Left lung (tissue), 10 donors: ENCODE results near the gene MTIF3. TPM values are rescaled to one million over a fixed set of nuclear protein-coding genes. Genes with fewer than 3 reads are reported as not detected.

Experiments
- ATAC-seq: fragments of 200-7000 bp; cut with Tn5 transposase; one replicate; pipeline ENCODE4 v1.9.1; 2020; ENCODE audit warnings: moderate library complexity
- DNase-seq, 4 donors: peaks; one replicate each; pipeline ENCODE4 v3.0.0-alpha.2; 2013 to 2020
- H3K27ac ChIP-seq, 2 donors: fragments of 200-600 bp; sonication (generic) in 1 of 2; one replicate each; pipeline versions ENCODE4 v1.5.0 to v1.8.0; 2020 to 2021
- H3K27me3 ChIP-seq, 2 donors: fragments of 200-600 bp; sonication (generic) in 1 of 2; one replicate each; pipeline versions ENCODE4 v1.5.0 to v1.8.0; 2020 to 2021
- H3K36me3 ChIP-seq, 2 donors: fragments of 200-600 bp; sonication (generic) in 1 of 2; one replicate each; pipeline versions ENCODE4 v1.5.0 to v1.8.0; 2020 to 2021
- H3K4me1 ChIP-seq, 2 donors: fragments of 200-600 bp; one replicate each; pipeline ENCODE4 v1.8.0; 2021
- H3K4me3 ChIP-seq, 2 donors: fragments of 200-600 bp; sonication (generic) in 1 of 2; one replicate each; pipeline versions ENCODE4 v1.5.0 to v1.8.0; 2020 to 2021; ENCODE audit warnings: mild to moderate bottlenecking in 1 of 2
- H3K9me3 ChIP-seq, 2 donors: fragments of 200-600 bp; sonication (generic) in 1 of 2; one replicate each; pipeline versions ENCODE4 v1.5.0 to v1.8.0; 2020 to 2021
- intact Hi-C, 2 donors: fragments of 100-400 bp; cut with DNase I; formaldehyde crosslinking; loops; one replicate each; pipeline versions ENCODE4 v1.11.2 to v1.14.2; 2022
- polyA plus RNA-seq, 6 donors: library from polyadenylated mRNA; unstranded; fragments of 120-200 nt; gene quantifications; one replicate each; pipeline ENCODE4 v1.2.1, GENCODE V29; 2013; ENCODE audit not compliant: insufficient read length in 6 of 6
- total RNA-seq, 2 donors: library from RNA; stranded (reverse); fragmentation: NEBNext Ultra II Directional; extraction: Animal tissue kit (Norgen Biotek cat#: 25700); gene quantifications; one replicate each; pipeline ENCODE4 v1.2.1, GENCODE V29; 2021
- TF ChIP-seq, protein P1 (sequence below), 2 donors: fragments of 200-600 bp; sonication (generic) in 1 of 2; IDR thresholded peaks; one replicate each; pipeline versions ENCODE4 v1.5.0 to v1.8.0; 2021; ENCODE audit warnings: antibody characterized with exemption in 2 of 2
- donor health status: DM: no; HTN: yes; CAD: no.
- donor health status: DM: no; HTN: no; CAD: no.

The MTIF3 gene
- total and polyA plus RNA-seq, 8 donors = 43.4 to 70.0 (median 66.5) TPM

DNA sequence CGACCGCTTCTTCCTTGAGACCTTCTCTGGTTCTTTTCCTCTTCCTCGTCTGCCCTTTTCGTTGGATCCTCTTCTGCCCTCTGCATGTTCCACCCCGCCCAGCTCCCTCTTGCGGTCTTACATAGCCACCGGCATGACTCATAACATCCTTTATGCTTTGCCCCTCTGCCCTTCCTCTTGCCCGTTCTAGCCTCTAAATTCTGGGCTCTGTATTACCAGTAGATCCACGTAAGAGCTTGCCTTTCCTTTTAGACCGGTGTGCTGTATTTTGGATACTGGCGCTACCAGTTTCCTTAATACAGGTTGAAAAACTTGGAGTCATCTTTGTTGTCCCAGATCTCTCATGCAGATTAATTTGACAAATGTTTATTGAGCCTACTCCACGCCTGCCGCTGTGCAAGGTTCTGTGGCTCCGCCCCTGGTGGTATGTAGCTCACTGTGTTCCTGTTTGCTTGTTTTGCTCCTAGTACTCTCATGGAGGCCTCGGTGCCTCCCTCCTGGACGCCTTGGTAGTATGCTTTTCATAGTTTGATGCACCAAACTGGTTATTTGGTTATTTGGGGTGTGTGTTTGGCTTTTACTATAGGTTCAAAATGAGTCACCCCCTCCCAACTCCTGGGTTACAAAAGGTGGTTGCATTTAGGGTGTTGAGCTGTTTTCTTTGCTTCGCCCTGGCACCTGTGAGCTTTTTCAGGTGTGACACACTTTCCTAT lies 24.3 kb downstream of the MTIF3 start:
- peak overlapping the region; percentile 72 to 90 for H3K4me3 ChIP-seq
- H3K27ac ChIP-seq = peak overlapping the region; percentile 83 to 94
- no peaks in the 10 kb centered on the region for H3K27me3 ChIP-seq
- peak in 3 of 4 donors; percentile 36 to 86 (median 84) for DNase-seq
- H3K9me3 ChIP-seq = no peaks in the 10 kb centered on the region
- TF ChIP-seq, protein P1, sequence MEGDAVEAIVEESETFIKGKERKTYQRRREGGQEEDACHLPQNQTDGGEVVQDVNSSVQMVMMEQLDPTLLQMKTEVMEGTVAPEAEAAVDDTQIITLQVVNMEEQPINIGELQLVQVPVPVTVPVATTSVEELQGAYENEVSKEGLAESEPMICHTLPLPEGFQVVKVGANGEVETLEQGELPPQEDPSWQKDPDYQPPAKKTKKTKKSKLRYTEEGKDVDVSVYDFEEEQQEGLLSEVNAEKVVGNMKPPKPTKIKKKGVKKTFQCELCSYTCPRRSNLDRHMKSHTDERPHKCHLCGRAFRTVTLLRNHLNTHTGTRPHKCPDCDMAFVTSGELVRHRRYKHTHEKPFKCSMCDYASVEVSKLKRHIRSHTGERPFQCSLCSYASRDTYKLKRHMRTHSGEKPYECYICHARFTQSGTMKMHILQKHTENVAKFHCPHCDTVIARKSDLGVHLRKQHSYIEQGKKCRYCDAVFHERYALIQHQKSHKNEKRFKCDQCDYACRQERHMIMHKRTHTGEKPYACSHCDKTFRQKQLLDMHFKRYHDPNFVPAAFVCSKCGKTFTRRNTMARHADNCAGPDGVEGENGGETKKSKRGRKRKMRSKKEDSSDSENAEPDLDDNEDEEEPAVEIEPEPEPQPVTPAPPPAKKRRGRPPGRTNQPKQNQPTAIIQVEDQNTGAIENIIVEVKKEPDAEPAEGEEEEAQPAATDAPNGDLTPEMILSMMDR (IDR thresholded peaks at IDR 0.05) = peak; percentile 30 to 41
- intact Hi-C loops = no loop called here
- peak; percentile 79 for ATAC-seq
- H3K4me1 ChIP-seq = peaks cover 23 to 55% of the 10 kb centered on the region in 2 donors
- peaks cover 0 to 34% of the 10 kb centered on the region in 2 donors for H3K36me3 ChIP-seq

DNA sequence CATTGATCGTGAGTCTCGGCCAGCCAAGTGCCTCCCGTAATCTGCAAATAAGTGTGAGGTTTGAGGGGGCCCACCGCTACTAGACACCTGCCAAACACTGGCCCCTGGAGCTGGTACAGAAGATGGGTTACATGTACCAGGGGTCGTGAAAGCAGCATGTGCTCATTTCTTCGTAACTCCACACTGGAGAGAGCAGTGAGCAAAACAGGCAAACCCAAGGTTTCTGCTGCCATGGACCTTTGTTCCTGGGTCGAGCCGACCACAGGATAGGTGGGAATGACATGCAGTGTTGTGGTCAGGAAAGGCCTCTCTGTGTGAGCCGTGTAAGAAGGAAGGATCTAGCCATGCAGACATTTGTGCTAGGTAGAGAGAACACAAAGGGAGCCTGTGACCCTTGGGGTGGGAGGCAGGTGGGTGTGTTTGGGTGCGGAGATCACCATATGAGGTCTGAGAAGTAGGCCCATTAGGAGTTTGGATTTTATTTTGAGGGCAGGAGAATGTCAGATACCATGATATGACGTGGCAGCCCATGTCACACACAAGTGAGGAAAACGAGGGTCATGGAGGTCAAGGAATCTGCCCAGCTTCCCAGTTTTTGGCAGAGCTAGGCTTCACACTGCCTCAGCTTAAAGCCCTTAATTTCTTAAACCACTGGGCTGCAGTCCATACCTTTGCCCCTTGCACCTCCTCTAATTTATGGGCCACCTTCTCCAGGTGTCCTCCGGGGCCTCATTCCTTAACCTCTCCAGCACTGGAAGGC lies 25.0 kb downstream of the MTIF3 start:
- Histone ChIP-seq H3K36me3 (peaks cover 0 to 27% of the 10 kb centered on the region in 2 donors), H3K27me3 (no peaks in the 10 kb centered on the region), H3K4me1 (peaks cover 23 to 55% of the 10 kb centered on the region in 2 donors), H3K9me3 (no peaks in the 10 kb centered on the region), H3K4me3 (peak overlapping the region; percentile 72 to 90), H3K27ac (peak overlapping the region; percentile 83 to 94)
- DNase-seq = no peak
- peak; percentile 1 for ATAC-seq
- intact Hi-C loops = no loop called here
- TF ChIP-seq, protein P1 (IDR thresholded peaks at IDR 0.05) = no peak

DNA sequence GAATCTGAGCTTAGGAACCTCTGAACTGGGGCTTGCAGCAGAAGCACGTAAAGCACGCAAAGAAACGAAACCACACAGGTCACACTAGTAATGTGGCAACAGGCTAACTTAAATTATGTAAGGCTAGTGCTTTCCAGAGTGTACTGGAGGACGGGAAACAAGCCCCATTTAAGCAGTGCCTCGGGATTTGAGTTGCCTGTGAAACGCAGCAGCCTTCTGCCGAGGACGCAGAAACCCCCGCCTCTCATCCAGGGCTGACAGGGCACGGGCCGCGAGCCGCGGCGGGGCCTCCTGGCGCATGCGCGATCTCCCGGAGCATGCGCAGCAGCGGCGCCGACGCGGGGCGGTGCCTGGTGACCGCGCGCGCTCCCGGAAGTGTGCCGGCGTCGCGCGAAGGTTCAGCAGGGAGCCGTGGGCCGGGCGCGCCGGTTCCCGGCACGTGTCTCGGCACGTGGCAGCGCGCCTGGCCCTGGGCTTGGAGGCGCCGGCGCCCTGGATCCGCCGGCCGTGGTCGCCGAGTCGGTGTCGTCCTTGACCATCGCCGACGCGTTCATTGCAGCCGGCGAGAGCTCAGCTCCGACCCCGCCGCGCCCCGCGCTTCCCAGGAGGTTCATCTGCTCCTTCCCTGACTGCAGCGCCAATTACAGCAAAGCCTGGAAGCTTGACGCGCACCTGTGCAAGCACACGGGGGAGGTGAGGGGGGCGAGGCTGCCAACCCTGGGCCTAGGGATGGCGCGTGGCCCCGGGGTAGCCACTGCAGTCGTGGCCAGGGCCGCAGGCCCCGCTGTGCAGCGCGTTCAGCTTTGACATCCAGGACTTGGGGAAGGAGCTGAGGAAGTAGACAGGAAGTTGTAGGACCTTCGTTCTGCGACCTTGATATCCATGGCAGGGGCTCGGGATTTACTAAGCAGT lies 25.9 kb downstream of the MTIF3 start, which contains the start of gene GTF3A:
Gene GTF3A, plus strand, starts transcription at position 374 of the 912 bp plus-strand sequence.
- peak within 1 kb of the TSS; percentile 83 to 94 for H3K27ac ChIP-seq
- DNase-seq = peak; percentile 86 to 96 (median 92)
- peak; percentile 90 for ATAC-seq
- H3K4me3 ChIP-seq = peak within 1 kb of the TSS; percentile 72 to 90
- TF ChIP-seq, protein P1 (IDR thresholded peaks at IDR 0.05) = no peak
- H3K36me3 ChIP-seq = peaks cover 0 to 19% of the 10 kb centered on the region in 2 donors
- peaks cover 23 to 55% of the 10 kb centered on the region in 2 donors for H3K4me1 ChIP-seq
- H3K27me3 ChIP-seq = no peaks in the 10 kb centered on the region
- H3K9me3 ChIP-seq = no peaks in the 10 kb centered on the region
- intact Hi-C loops = no loop called here

DNA sequence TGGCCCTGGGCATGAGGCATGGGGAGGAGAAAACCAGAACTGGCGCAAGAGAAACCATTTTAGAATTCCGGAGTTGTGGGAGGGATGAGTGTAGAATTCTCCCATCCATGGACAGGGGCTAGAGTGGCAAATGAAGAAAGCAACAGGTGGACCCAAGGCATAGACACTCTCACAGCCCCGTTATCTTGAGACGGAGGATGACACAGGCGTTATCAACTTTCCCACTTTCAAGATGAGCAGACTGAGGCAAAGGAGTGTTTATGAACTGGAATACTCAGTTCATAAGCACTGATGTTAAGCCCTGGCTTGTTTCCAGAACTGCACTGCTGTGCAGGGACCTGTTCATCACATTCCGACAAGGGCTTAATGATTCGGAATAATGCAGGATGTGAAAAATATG lies 27.0 kb downstream of the MTIF3 start:
- intact Hi-C loops = no loop called here
- Histone ChIP-seq H3K36me3 (peaks cover 0 to 8% of the 10 kb centered on the region in 2 donors), H3K27me3 (no peaks in the 10 kb centered on the region), H3K4me1 (peaks cover 23 to 44% of the 10 kb centered on the region in 2 donors), H3K27ac (no peak overlapping the region), H3K9me3 (no peaks in the 10 kb centered on the region), H3K4me3 (no peak overlapping the region)
- no peak for ATAC-seq
- TF ChIP-seq, protein P1 (IDR thresholded peaks at IDR 0.05) = no peak
- no peak for DNase-seq
